ENCODE measurements around the gene PBX3. TPM values are rescaled to one million over a fixed set of nuclear protein-coding genes. Genes with fewer than 3 reads are reported as not detected.

PBX3 gene
- total and polyA plus RNA-seq, 9 of the 15 experiments (the other 6 are each of a cell fraction or from before 2014, with no cell fraction given), result 0.14 to 5.8 (median 0.92) TPM

GRCh38 chr9:125914411-125914810 lies 167.2 kb downstream of the PBX3 start:
- POLR2A ChIA-PET, result no interaction called here
- H4K20me1 ChIP-seq (replicated peaks; ENCODE audit: control insufficient read depth, insufficient read depth, low read length), result no peaks in the 10 kb centered on the region

More at GRCh38 chr9:125914411-125914810, 167.2 kb downstream of the PBX3 start:
- Histone ChIP-seq H3K4me2 (ENCODE audit: insufficient read depth, low read length) (no peak overlapping the region), H3K4me1 (replicated peaks in 1 of 2; ENCODE audit: control insufficient read depth in 2 of 2, insufficient read depth in 2 of 2, low read length in 2 of 2) (no peaks in the 10 kb centered on the region), H3K27ac (ENCODE audit: extremely low read depth, low read depth, low read length) (no peak overlapping the region), H3K79me2 (ENCODE audit: control insufficient read depth, insufficient read depth, low read length) (no peaks in the 10 kb centered on the region), H3K27me3 (ENCODE audit: control insufficient read depth in 2 of 2, insufficient read depth in 2 of 2, low read length in 2 of 2) (peaks cover 0 to 8% of the 10 kb centered on the region in 2 experiments), H3K9ac (ENCODE audit: insufficient read depth in 1 of 2, low read depth in 2 of 2, low read length in 2 of 2) (no peak overlapping the region), H3K9me1 (ENCODE audit: control insufficient read depth, insufficient read depth, low read length) (no peaks in the 10 kb centered on the region), H3K36me3 (ENCODE audit: control insufficient read depth, insufficient read depth, low read length) (no peaks in the 10 kb centered on the region), H3K4me3 (no peak overlapping the region), H3K9me3 (replicated peaks; ENCODE audit: control insufficient read depth, insufficient read depth, low read depth, low read length) (no peaks in the 10 kb centered on the region), H2AFZ (ENCODE audit: low read depth, low read length) (no peak overlapping the region)
- TF ChIP-seq SIN3A (IDR thresholded peaks at IDR 0.05; ENCODE audit: borderline replicate concordance in 2 of 2, control insufficient read depth in 1 of 2, low read depth in 2 of 2, low read length in 2 of 2) (no peak), CREB1 (IDR thresholded peaks at IDR 0.05) (no peak), CREB1 (CRISPR knock-in tag; IDR thresholded peaks at IDR 0.05) (no peak), ZNF79 (CRISPR knock-in tag; IDR thresholded peaks at IDR 0.05; ENCODE audit: low read depth) (no peak), GTF2F1 (IDR thresholded peaks at IDR 0.05; ENCODE audit: low read depth, low read length) (no peak), ZNF197 (CRISPR knock-in tag; IDR thresholded peaks at IDR 0.05; ENCODE audit: low read depth) (no peak), ZNF511 (CRISPR knock-in tag; IDR thresholded peaks at IDR 0.05) (no peak), MED1 (CRISPR knock-in tag; IDR thresholded peaks at IDR 0.05; ENCODE audit: borderline replicate concordance) (no peak), SMC3 (conservative IDR thresholded peaks at IDR 0.05; ENCODE audit: insufficient read depth, low read depth, low read length) (no peak), HSF4 (CRISPR knock-in tag; IDR thresholded peaks at IDR 0.05; ENCODE audit: borderline replicate concordance) (no peak), USF2 (CRISPR knock-in tag; IDR thresholded peaks at IDR 0.05) (no peak), ZSCAN29 (IDR thresholded peaks at IDR 0.05) (no peak), RERE (CRISPR knock-in tag; IDR thresholded peaks at IDR 0.05; ENCODE audit: borderline replicate concordance) (no peak)
- FAIRE-seq (no peak), ATAC-seq (no peak), DNase-seq (ENCODE audit: extremely low read depth in 1 of 4, low spot score in 3 of 4) (no peak)
- BruUV-seq (replicated peaks), result no TSS peak
- 0% methylated on average over 1 of the region's 1 CpG for WGBS (ENCODE audit: insufficient coverage, low coverage, missing lambda C conversion rate)
- CTCF ChIA-PET (ENCODE audit: low intra/inter-chr PET ratio), result no interaction called here
- in situ Hi-C loops (cut with MboI), result no loop called here
- intact Hi-C loops (cut with micrococcal nuclease), result no loop called here
